ENCODE measurements around the gene XBP1. TPM values are rescaled to one million over a fixed set of nuclear protein-coding genes. Genes with fewer than 3 reads are reported as not detected.

Gene XBP1
- total and polyA plus RNA-seq, 2 of the 8 experiments (the other 6 are each of a cell fraction or from before 2014, with no cell fraction given): 99.8 to 131 TPM

DNA sequence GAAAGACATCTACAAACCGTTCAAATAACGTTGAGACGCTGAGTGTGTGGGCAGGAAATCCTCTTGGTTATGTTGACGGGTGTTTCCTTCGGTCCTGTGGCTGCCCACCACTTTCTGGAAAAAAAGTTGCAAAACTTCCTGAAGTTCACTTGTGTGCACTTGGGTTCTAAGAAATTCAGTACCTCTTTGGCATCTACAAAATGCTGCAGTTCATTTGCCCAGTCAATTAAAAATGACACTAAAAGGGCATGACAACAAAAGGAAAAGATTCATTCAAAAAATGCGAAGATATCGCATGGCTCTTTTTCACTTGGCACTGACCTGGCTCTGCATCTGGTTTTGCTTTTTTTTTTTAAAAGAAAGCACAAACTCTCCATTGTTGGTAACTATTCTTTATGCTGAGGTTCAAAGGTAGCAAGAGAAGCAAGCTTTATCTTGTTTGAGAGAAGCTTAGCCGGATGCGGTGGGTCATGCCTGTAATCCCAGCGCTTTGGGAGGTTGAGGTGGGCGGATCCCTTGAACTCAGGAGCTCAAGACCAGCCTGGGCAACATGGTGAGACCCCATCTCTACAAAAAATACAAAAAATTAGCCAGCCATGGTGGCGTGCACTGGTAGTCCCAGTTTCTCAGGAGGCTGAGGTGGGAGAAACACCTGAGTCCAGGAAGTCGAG, 10.6 kb upstream of the XBP1 start:
- no peak overlapping the region for H2BK5ac ChIP-seq (ENCODE audit: low read depth, low read length)
- no peak overlapping the region for H4K91ac ChIP-seq (replicated peaks; ENCODE audit: insufficient read length, low read length)
- no peak overlapping the region for H2BK15ac ChIP-seq (ENCODE audit: low read length)
- no peak overlapping the region for H3K4ac ChIP-seq (replicated peaks; ENCODE audit: insufficient read length, low read depth, low read length)
- no peak overlapping the region for H2BK12ac ChIP-seq (ENCODE audit: low read depth, low read length)
- no peak overlapping the region for H3K4me3 ChIP-seq (ENCODE audit: extremely low read depth in 1 of 4, insufficient read depth in 2 of 4, low read depth in 3 of 4, low read length in 4 of 4)
- ChIA-PET CTCF (ENCODE audit: partially characterized antibody) (no interaction called here), POLR2A (ENCODE audit: partially characterized antibody) (interaction anchor here (1.6 to 3.1 kb wide), 3 partner anchors 9 to 16 kb away, joined by 4 to 18 read pairs (median 4); partner anchors contain the start of gene XBP1)
- H3K36me3 ChIP-seq (ENCODE audit: control insufficient read depth in 2 of 4, insufficient read depth in 4 of 4, low read length in 3 of 4): no peaks in the 10 kb centered on the region
- H3K9me3 ChIP-seq (ENCODE audit: insufficient read depth in 2 of 2, low read depth in 1 of 2, low read length in 1 of 2): no peaks in the 10 kb centered on the region
- no peak overlapping the region for H4K5ac ChIP-seq (ENCODE audit: insufficient read length, low read depth, low read length)
- no peak overlapping the region for H2AK5ac ChIP-seq (ENCODE audit: low read depth, low read length)
- H4K8ac ChIP-seq (ENCODE audit: extremely low read depth, insufficient read depth, low read length): no peak overlapping the region
- no peak overlapping the region for H3K9ac ChIP-seq (replicated peaks in 1 of 4; ENCODE audit: extremely low read depth in 1 of 4, low read depth in 3 of 4, low read length in 3 of 4)
- FAIRE-seq (no peak), DNase-seq (ENCODE audit: low read depth in 1 of 2, low spot score in 2 of 2) (no peak)
- 91% methylated on average over 13 of the region's 13 CpGs; no CpG with 5 or more reads in 1 of the 2 experiments for WGBS, 2 experiments (ENCODE audit: extremely low coverage in 1 of 2, insufficient coverage in 1 of 2, insufficient read length in 1 of 2, insufficient replicate concordance in 2 of 2, low coverage in 1 of 2, low lambda C conversion rate in 2 of 2, missing lambda C conversion rate in 1 of 2)
- H2BK20ac ChIP-seq (ENCODE audit: low read length): no peak overlapping the region
- H2AFZ ChIP-seq (ENCODE audit: low read length): no peak overlapping the region
- H3K4me1 ChIP-seq (replicated peaks in 1 of 4; ENCODE audit: control insufficient read depth in 3 of 4, insufficient read depth in 4 of 4, low read length in 3 of 4): no peaks in the 10 kb centered on the region; a peak in 1 of 7 replicates
- no peaks in the 10 kb centered on the region for H3K23me2 ChIP-seq (ENCODE audit: low read depth, low read length)
- H3K27ac ChIP-seq (ENCODE audit: low read depth, low read length): no peak overlapping the region
- no peaks in the 10 kb centered on the region; the same call in 1 of the 2 replicates for H3K79me1 ChIP-seq (ENCODE audit: low read depth, low read length)
- no peaks in the 10 kb centered on the region for H3K27me3 ChIP-seq (replicated peaks in 1 of 4; ENCODE audit: control insufficient read depth in 3 of 4, extremely low read depth in 1 of 4, insufficient read depth in 3 of 4, low read length in 3 of 4)
- no peak overlapping the region for H3K4me2 ChIP-seq (ENCODE audit: insufficient read depth in 1 of 2, low read depth in 2 of 2, low read length in 2 of 2)
- H3K79me2 ChIP-seq (ENCODE audit: control insufficient read depth in 1 of 2, insufficient read depth in 2 of 2, low read length in 2 of 2): no peaks in the 10 kb centered on the region
- no peak overlapping the region for H3K23ac ChIP-seq (ENCODE audit: insufficient read length)
- H3K14ac ChIP-seq (ENCODE audit: insufficient read length): no peak overlapping the region
- no peak overlapping the region for H3K18ac ChIP-seq (ENCODE audit: extremely low read depth, low read length)
- no peak overlapping the region for H2BK120ac ChIP-seq (replicated peaks; ENCODE audit: low read depth, low read length)
- no peak overlapping the region for H3K56ac ChIP-seq (replicated peaks; ENCODE audit: insufficient read length, low read depth, low read length)
- peaks cover 0 to 1% of the 10 kb centered on the region in 2 experiments for H4K20me1 ChIP-seq (replicated peaks in 1 of 2; ENCODE audit: control insufficient read depth in 1 of 2, insufficient read depth in 2 of 2, low read length in 2 of 2)
- no peak for TF ChIP-seq FOSL1 (IDR thresholded peaks at IDR 0.05; ENCODE audit: insufficient read depth, low read depth, low read length)

Data from H1 (cell line).